ENCODE data around the gene SLC30A4. TPM values are rescaled to one million over a fixed set of nuclear protein-coding genes. Genes with fewer than 3 reads are reported as not detected.

Gene SLC30A4
- total RNA-seq, 1 donor from 2014 or later, result 4.2 TPM

DNA sequence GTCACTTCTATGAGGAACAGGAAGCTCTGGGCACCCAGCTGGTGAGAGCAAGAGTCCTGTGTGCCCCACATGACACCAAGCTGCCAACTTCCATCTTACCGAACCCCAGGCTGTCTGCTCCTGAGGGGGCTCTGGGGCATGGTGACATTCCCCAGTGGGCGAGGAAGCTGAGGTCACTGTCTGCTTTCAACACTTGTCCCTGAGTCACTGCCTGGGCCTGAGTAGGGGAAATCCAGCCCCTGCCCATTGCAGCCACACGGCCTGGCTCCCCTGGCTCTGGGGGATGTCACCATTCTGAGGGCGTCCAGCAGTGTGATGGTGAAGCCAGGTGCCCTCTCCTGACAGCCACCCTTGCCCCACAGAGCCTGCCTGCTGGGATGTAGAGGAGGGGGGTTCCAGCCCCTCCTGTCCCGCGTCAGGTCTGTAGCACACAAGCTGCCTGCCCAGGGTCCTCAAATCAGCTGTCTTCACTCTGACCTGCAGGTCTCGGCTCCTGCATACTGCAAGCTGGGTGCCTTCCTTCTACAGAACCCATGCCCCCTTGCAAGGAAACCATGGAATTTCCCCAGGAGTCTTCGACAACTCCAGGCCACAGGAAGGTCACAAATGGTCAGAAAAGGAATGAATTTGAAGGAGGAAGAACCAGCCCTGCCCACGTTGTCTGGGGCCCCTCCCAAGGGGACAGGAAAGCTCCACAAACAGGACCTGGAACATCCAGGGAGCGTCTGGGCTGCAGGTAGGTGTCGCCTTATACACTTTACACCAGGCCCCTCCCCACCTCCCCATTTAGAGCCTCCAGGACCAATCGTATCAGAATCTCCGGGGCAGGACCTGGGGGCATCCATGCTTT, 74.3 kb downstream of the SLC30A4 start:
- no peak overlapping the region for H3K4me3 ChIP-seq (ENCODE audit: low read depth, low read length)
- no peaks in the 10 kb centered on the region for H3K27me3 ChIP-seq (ENCODE audit: control insufficient read depth, insufficient read depth, low read length)
- TF ChIP-seq, protein P1, sequence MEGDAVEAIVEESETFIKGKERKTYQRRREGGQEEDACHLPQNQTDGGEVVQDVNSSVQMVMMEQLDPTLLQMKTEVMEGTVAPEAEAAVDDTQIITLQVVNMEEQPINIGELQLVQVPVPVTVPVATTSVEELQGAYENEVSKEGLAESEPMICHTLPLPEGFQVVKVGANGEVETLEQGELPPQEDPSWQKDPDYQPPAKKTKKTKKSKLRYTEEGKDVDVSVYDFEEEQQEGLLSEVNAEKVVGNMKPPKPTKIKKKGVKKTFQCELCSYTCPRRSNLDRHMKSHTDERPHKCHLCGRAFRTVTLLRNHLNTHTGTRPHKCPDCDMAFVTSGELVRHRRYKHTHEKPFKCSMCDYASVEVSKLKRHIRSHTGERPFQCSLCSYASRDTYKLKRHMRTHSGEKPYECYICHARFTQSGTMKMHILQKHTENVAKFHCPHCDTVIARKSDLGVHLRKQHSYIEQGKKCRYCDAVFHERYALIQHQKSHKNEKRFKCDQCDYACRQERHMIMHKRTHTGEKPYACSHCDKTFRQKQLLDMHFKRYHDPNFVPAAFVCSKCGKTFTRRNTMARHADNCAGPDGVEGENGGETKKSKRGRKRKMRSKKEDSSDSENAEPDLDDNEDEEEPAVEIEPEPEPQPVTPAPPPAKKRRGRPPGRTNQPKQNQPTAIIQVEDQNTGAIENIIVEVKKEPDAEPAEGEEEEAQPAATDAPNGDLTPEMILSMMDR (IDR thresholded peaks at IDR 0.05; ENCODE audit: insufficient read depth, low read length, poor library complexity, severe bottlenecking), result no peak
- H3K36me3 ChIP-seq (ENCODE audit: control insufficient read depth, insufficient read depth, low read length), result no peaks in the 10 kb centered on the region
- DNase-seq (ENCODE audit: low read depth), result no peak

DNA sequence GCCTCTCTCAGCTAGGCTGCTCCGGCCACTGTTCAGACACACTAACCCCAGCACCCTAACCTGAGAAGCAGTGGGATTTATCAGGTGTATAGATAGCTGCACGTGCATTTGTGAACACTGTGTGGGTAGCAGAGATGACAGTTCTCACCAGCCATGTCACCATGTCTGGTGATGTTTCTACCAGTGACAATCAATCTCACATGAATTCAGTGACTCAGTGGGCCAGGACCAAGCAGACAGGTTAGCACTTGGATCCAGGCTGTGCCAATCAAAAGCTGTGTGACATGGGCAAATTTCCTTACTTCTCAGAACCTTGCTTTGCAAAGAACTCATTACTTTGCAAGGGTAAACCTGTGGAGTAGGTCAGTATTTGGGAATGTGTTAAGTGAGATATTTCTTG, 78.9 kb downstream of the SLC30A4 start:
- H3K36me3 ChIP-seq (ENCODE audit: control insufficient read depth, insufficient read depth, low read length), result no peaks in the 10 kb centered on the region
- TF ChIP-seq, protein P1 (IDR thresholded peaks at IDR 0.05; ENCODE audit: insufficient read depth, low read length, poor library complexity, severe bottlenecking), result no peak
- no peak for DNase-seq (ENCODE audit: low read depth)
- no peaks in the 10 kb centered on the region for H3K27me3 ChIP-seq (ENCODE audit: control insufficient read depth, insufficient read depth, low read length)
- H3K4me3 ChIP-seq (ENCODE audit: low read depth, low read length), result no peak overlapping the region

DNA sequence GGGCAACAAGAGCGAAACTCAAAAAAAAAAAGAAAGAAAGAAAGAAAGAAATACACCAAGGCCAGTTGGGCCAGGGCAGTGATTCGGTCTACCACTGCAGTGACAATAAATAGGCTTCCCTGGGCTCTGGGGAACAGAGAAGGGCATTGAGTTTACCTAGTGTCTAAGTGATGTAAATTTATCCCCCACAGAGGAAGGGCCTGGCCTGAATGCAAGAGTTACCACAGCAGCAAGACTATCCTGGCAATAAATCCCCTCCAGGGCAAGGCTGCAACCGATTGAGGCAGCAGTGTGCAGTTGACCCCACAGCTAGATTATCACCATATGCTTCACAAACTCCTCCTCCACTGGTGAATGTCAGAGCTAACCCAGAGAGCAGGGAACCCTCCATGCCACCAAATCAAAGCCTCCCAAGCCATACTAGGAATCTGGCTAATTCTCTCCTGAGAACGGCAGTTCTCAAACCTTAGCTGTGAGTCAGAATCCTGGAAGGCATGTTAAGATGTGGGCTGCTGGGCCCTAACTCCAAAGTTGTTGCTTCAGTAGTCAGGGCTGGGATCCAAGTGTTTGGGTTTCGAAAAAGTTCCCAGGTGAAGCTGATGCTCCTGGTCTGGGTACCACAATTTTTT, 79.9 kb downstream of the SLC30A4 start:
- Histone ChIP-seq H3K27me3 (ENCODE audit: control insufficient read depth, insufficient read depth, low read length) (no peaks in the 10 kb centered on the region), H3K4me3 (ENCODE audit: low read depth, low read length) (no peak overlapping the region), H3K36me3 (ENCODE audit: control insufficient read depth, insufficient read depth, low read length) (no peaks in the 10 kb centered on the region)
- DNase-seq (ENCODE audit: low read depth), result no peak
- TF ChIP-seq, protein P1 (IDR thresholded peaks at IDR 0.05; ENCODE audit: insufficient read depth, low read length, poor library complexity, severe bottlenecking), result no peak

DNA sequence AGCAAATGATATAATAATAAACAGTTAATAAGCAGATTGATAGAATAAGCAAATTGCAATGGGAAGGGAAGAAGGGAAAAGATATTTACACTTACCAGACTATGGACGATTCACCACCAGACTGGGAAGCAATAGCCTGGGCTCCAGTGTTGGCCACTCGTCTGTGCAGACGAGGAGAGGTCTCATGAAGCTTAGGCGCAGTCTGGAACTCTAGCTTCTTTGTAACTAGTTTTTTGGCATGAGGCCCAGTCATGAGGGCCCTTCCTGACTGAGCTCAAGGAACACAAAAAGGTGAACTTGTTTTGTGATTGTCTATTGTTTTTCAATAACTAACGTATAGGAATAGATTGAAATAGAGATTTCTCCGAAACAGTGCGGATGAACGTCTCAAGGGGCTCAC, 80.9 kb downstream of the SLC30A4 start:
- H3K27me3 ChIP-seq (ENCODE audit: control insufficient read depth, insufficient read depth, low read length), result no peaks in the 10 kb centered on the region
- H3K4me3 ChIP-seq (ENCODE audit: low read depth, low read length), result no peak overlapping the region
- DNase-seq (ENCODE audit: low read depth), result no peak
- TF ChIP-seq, protein P1 (IDR thresholded peaks at IDR 0.05; ENCODE audit: insufficient read depth, low read length, poor library complexity, severe bottlenecking), result no peak
- no peaks in the 10 kb centered on the region for H3K36me3 ChIP-seq (ENCODE audit: control insufficient read depth, insufficient read depth, low read length)

DNA sequence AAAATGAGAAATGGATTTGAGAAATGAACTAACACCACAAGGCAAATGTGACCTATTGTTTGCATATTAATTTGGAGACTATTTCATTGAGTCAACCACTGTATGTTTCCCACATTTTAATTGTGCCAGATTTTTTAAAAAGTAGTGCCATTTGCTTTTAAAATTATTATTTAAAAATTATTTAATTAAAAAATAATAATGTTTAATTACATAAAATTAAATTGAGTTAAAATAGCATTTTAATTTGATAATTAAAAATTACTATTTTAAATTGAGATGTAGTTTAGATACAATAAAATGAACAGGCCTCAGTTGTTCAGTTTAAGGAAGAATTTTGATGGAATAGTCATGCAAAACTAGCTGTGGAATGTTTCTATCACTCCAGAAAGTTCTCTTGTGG, 81.5 kb downstream of the SLC30A4 start:
- Histone ChIP-seq H3K36me3 (ENCODE audit: control insufficient read depth, insufficient read depth, low read length) (no peaks in the 10 kb centered on the region), H3K4me3 (ENCODE audit: low read depth, low read length) (no peak overlapping the region), H3K27me3 (ENCODE audit: control insufficient read depth, insufficient read depth, low read length) (no peaks in the 10 kb centered on the region)
- DNase-seq (ENCODE audit: low read depth), result no peak
- TF ChIP-seq, protein P1 (IDR thresholded peaks at IDR 0.05; ENCODE audit: insufficient read depth, low read length, poor library complexity, severe bottlenecking), result no peak
